Upper lobe of right lung (tissue), 1 donor: Measurements from ENCODE around the gene OR2T5. TPM values are rescaled to one million over a fixed set of nuclear protein-coding genes. Genes with fewer than 3 reads are reported as not detected.
"Not testable (repeated sequence)": the region's sequence is repeated elsewhere in the genome, so short reads cannot be mapped to it uniquely, and the experiment has no call there.

Experiments
- ATAC-seq: fragments of 200-7000 bp; cut with Tn5 transposase; one replicate; pipeline ENCODE4 v1.9.1; 2020; ENCODE audit warnings: mild to moderate bottlenecking, moderate library complexity
- DNase-seq: peaks from one replicate; pipeline ENCODE4 v3.0.0-alpha.2; 2020
- H3K27ac ChIP-seq: fragments of 200-600 bp; one replicate; pipeline ENCODE4 v1.8.0; 2022
- H3K27me3 ChIP-seq: fragments of 200-600 bp; one replicate; pipeline ENCODE4 v1.8.0; 2022; ENCODE audit warnings: mild to moderate bottlenecking
- H3K36me3 ChIP-seq: fragments of 200-600 bp; one replicate; pipeline ENCODE4 v1.8.0; 2022
- H3K4me1 ChIP-seq: fragments of 200-600 bp; one replicate; pipeline ENCODE4 v1.8.0; 2022
- H3K4me3 ChIP-seq: fragments of 200-600 bp; one replicate; pipeline ENCODE4 v1.8.0; 2022; ENCODE audit warnings: mild to moderate bottlenecking
- H3K9me3 ChIP-seq: fragments of 200-600 bp; one replicate; pipeline ENCODE4 v1.8.0; 2022
- CTCF ChIP-seq: fragments of 200-600 bp; IDR thresholded peaks from one replicate; pipeline ENCODE4 v1.8.0; 2022; ENCODE audit warnings: antibody characterized with exemption
- intact Hi-C: fragments of 100-400 bp; cut with DNase I; formaldehyde crosslinking; loops from one replicate; pipeline ENCODE4 v1.11.0; 2022
- total RNA-seq: library from RNA; stranded (reverse); fragmentation: NEBNext Ultra II Directional; extraction: Animal tissue kit (Norgen Biotek cat#: 25700); gene quantifications from one replicate; pipeline ENCODE4 v1.2.1, GENCODE V29; 2021
- donor health status: DM: no; HTN: yes; CAD: no; lungs with severe emphysema.

OR2T5 gene
- total RNA-seq, 1 donor from 2014 or later: not detected

DNA sequence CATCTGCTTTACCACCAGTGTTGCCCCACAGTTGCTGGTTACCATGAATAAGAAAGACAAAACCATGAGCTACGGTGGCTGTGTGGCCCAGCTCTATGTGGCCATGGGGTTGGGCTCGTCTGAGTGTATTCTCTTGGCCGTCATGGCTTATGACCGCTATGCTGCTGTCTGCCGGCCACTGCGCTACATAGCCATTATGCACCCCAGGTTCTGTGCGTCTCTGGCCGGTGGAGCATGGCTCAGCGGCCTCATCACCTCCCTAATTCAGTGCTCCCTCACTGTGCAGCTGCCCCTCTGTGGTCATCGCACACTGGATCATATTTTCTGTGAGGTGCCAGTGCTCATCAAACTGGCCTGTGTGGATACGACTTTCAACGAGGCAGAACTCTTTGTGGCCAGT, 33.5 kb downstream of the OR2T5 start:
- DNase-seq (no peak), ATAC-seq (peak; percentile 8)
- Histone ChIP-seq H3K4me3 (no peak overlapping the region), H3K27ac (no peak overlapping the region), H3K36me3 (no peaks in the 10 kb centered on the region), H3K27me3 (no peaks in the 10 kb centered on the region), H3K4me1 (no peaks in the 10 kb centered on the region), H3K9me3 (no peaks in the 10 kb centered on the region)
- intact Hi-C loops: no loop called here
- no peak for TF ChIP-seq CTCF

DNA sequence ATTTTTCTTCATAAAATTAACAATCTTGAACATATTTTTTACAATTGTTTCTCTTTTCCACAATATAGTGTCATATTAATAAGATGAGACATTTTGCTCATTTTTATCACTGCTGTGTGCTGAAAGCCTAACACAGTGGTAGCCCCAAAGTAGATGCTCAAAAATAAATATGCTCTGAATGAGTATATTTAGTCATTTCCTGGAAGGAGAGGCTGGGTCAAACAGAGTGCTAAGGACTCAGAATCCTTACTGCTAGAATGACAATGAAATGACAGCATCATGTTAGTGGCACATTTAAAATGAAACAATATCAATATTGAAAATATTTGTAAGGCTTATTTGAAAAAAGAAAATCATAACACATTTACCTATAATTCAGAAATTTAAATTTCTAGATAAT, 49.1 kb downstream of the OR2T5 start:
- intact Hi-C loops, H3K4me1 ChIP-seq, ATAC-seq, H3K4me3 ChIP-seq, DNase-seq, H3K9me3 ChIP-seq, H3K27me3 ChIP-seq, H3K27ac ChIP-seq, H3K36me3 ChIP-seq: not testable (repeated sequence)

Other genes starting within 250 kb of the OR2T5 start
- not detected for gene OR2T33, start 210.6 kb upstream of the OR2T5 start, total RNA-seq
- gene OR2T12, start 185.2 kb upstream of the OR2T5 start, total RNA-seq: not detected
- not detected for gene OR2M7, start 164.0 kb upstream of the OR2T5 start, total RNA-seq
- gene OR14C36, start 139.8 kb upstream of the OR2T5 start, total RNA-seq: not detected
- gene OR2T4, start 126.9 kb upstream of the OR2T5 start, total RNA-seq: not detected
- not detected for gene OR2T6, start 112.8 kb upstream of the OR2T5 start, total RNA-seq
- gene OR2T1, start 85.5 kb upstream of the OR2T5 start, total RNA-seq: not detected
- not detected for gene OR2T2, start 43.0 kb upstream of the OR2T5 start, total RNA-seq
- not detected for gene OR2T3, start 15.2 kb upstream of the OR2T5 start, total RNA-seq
- gene OR2G6, start 19.5 kb downstream of the OR2T5 start, total RNA-seq: not detected
- not detected for gene OR2T29, start 74.2 kb downstream of the OR2T5 start, total RNA-seq
- gene OR2T34, start 86.2 kb downstream of the OR2T5 start, total RNA-seq: not detected
- gene OR2T10, start 109.1 kb downstream of the OR2T5 start, total RNA-seq: not detected
- not detected for gene OR2T11, start 146.5 kb downstream of the OR2T5 start, total RNA-seq
- not detected for gene OR2T35, start 156.7 kb downstream of the OR2T5 start, total RNA-seq
- gene OR2T27, start 166.9 kb downstream of the OR2T5 start, total RNA-seq: not detected
- gene OR14I1, start 214.2 kb downstream of the OR2T5 start, total RNA-seq: not detected